ENCODE results near the gene IREB2.
"Not testable (repeated sequence)": the region's sequence is repeated elsewhere in the genome, so short reads cannot be mapped to it uniquely, and the experiment has no call there.

Gene IREB2

DNA sequence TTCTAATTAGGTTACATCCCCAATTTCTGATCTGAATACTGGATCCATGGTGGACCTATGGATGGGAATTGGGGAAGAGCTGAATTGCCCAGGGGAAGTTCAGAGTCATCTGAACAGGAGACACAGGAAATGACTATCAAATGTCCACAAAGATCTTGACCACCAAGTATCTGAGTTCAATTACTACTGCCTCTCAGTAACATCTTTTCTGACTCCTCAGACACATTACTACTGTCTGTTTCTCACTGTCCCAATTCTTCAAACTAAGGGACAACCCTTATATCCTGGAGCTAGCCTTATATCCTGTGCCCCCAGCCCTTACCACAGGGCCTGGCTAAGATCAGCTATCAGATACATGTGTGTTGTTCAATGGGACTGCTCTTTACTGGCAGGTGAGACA lies 10.1 kb upstream of the IREB2 start:
- DNase-seq: no peak
- in situ Hi-C loops (cut with HindIII; ENCODE audit: low pct_ligation_motif_present, low pct_unique_long_range_greater_than_20kb, low sequenced_read_pairs): no loop called here

- in situ Hi-C loops (cut with HindIII; ENCODE audit: low pct_ligation_motif_present, low pct_unique_long_range_greater_than_20kb, low sequenced_read_pairs): no loop called here
- no peak for DNase-seq
These were observed 8.5 kb upstream of the IREB2 start for GRCh38 chr15:78429477-78429876.

- no peak for DNase-seq
- in situ Hi-C loops (cut with HindIII; ENCODE audit: low pct_ligation_motif_present, low pct_unique_long_range_greater_than_20kb, low sequenced_read_pairs): no loop called here
These were observed 6.1 kb upstream of the IREB2 start for GRCh38 chr15:78431955-78432354.

DNA sequence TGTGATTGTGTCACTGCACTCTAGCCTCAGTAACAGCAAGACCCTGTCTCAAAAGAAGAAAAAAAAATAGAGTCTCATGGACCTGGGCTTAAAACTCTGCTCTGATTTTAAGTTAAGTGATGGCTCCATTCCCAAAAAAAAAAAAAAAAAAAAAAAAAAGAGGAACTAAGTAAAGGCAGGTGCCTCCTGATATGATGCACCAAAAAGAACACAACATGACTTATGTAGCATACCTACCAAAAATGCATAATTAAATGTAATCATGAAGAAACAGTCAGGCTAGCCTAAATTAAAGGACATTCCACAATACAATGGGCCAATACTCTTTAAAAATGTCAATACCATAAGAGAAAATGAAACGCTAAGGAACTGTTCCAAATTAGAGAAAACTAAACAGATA lies 5.4 kb upstream of the IREB2 start:
- in situ Hi-C loops (cut with HindIII; ENCODE audit: low pct_ligation_motif_present, low pct_unique_long_range_greater_than_20kb, low sequenced_read_pairs): no loop called here
- no peak for DNase-seq

GRCh38 chr15:78434134-78434533 lies 3.9 kb upstream of the IREB2 start:
- in situ Hi-C loops (cut with HindIII; ENCODE audit: low pct_ligation_motif_present, low pct_unique_long_range_greater_than_20kb, low sequenced_read_pairs): no loop called here
- no peak for DNase-seq

GRCh38 chr15:78434711-78435110 lies 3.3 kb upstream of the IREB2 start:
- DNase-seq; in situ Hi-C loops (cut with HindIII; ENCODE audit: low pct_ligation_motif_present, low pct_unique_long_range_greater_than_20kb, low sequenced_read_pairs): not testable (repeated sequence)

DNA sequence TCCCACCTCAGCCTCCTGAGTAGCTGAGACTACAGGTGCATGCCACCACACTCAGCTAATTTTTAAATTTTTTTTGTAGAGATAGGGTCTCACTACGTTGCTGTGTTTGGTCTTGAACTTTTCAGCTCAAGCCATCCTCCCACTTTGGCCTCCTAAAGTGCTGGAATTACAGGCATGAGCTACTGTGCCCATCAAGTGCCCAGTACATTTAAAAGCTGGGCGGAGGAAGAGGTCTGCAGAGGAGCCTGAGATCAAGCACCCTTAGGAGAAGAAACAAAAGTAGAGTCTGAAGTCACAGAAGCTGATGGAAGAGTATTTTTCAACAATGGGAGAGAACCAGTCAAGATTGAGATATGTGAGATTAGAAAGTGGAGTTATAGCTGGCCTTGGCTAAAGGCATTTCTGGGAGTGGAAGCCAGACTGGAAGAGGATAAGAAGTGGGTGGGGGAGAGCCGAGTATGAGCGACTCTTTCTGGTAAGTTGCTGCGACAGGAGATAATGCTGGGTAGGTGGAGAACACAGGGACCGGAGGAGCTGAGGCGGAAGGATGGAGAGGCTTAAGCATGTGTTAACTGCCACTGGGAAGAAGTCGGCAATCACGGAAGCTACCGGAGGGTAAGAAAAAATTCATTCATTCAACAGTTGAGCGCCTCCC lies 782 bp upstream of the IREB2 start:
- in situ Hi-C loops (cut with HindIII; ENCODE audit: low pct_ligation_motif_present, low pct_unique_long_range_greater_than_20kb, low sequenced_read_pairs): no loop called here
- DNase-seq: peak; percentile 30

DNA sequence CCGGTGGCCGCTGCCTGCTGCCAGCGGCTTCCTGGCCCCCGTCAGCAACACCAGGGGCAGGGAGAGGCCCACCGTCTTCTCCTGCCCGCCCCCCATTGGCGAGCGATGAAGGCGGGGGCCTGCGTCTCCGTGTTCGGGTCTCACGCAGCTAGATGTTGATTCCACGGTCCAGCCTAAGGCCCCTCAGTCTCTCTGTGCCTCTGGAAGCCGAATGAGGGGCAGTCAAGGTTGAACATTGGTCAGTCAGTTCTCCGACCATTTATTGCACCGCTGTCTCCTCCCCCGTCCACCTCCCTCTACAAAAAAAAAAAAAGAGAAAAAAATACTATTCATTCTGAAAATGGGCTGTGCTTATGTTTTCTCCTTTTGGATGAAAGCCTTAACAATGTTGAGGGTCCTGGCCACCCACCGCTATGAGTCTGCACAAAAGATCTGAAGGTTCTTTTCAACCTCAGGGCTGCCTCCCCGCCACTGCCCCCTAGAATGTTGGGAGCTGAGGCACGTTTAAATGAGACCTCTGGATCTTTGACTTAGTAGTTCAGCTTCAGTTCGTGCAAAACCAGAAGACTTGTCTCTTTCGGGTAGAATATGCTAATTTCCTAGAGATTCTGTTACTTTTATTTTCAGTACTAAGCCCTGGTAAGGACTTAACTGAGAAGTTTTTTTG lies 736 bp downstream of the IREB2 start:
- in situ Hi-C loops (cut with HindIII; ENCODE audit: low pct_ligation_motif_present, low pct_unique_long_range_greater_than_20kb, low sequenced_read_pairs): no loop called here
- DNase-seq: peak; percentile 40

- in situ Hi-C loops (cut with HindIII; ENCODE audit: low pct_ligation_motif_present, low pct_unique_long_range_greater_than_20kb, low sequenced_read_pairs): no loop called here
- no peak for DNase-seq
These were observed 2.7 kb downstream of the IREB2 start for GRCh38 chr15:78440375-78441373.

DNA sequence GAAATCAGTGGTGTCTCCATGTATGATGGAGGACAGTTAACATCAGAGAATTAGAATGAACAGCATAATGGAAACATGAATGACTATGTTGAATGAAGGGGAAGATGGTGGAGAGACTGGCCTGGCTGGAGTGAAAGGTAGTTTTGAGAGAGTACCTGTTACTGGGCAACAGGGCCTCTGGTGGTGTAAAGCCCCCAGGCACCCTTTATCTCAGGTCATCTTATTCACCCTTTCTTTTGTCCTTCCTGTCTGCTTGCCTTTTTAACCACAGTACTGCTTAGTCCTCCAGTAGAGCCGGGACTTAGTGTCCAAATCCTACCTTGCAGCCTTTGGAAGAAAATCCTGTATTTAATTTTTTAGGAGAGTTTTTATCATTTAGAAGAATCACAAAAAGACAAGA lies 6.2 kb downstream of the IREB2 start:
- in situ Hi-C loops (cut with HindIII; ENCODE audit: low pct_ligation_motif_present, low pct_unique_long_range_greater_than_20kb, low sequenced_read_pairs): no loop called here
- DNase-seq: no peak

- in situ Hi-C loops (cut with HindIII; ENCODE audit: low pct_ligation_motif_present, low pct_unique_long_range_greater_than_20kb, low sequenced_read_pairs): no loop called here
- no peak for DNase-seq
These were observed 7.9 kb downstream of the IREB2 start for GRCh38 chr15:78445875-78446274.

GRCh38 chr15:78446551-78446950 lies 8.5 kb downstream of the IREB2 start:
- in situ Hi-C loops (cut with HindIII; ENCODE audit: low pct_ligation_motif_present, low pct_unique_long_range_greater_than_20kb, low sequenced_read_pairs): no loop called here
- DNase-seq: no peak

GRCh38 chr15:78448441-78449219 lies 10.6 kb downstream of the IREB2 start:
- in situ Hi-C loops (cut with HindIII; ENCODE audit: low pct_ligation_motif_present, low pct_unique_long_range_greater_than_20kb, low sequenced_read_pairs): no loop called here
- DNase-seq: no peak

DNA sequence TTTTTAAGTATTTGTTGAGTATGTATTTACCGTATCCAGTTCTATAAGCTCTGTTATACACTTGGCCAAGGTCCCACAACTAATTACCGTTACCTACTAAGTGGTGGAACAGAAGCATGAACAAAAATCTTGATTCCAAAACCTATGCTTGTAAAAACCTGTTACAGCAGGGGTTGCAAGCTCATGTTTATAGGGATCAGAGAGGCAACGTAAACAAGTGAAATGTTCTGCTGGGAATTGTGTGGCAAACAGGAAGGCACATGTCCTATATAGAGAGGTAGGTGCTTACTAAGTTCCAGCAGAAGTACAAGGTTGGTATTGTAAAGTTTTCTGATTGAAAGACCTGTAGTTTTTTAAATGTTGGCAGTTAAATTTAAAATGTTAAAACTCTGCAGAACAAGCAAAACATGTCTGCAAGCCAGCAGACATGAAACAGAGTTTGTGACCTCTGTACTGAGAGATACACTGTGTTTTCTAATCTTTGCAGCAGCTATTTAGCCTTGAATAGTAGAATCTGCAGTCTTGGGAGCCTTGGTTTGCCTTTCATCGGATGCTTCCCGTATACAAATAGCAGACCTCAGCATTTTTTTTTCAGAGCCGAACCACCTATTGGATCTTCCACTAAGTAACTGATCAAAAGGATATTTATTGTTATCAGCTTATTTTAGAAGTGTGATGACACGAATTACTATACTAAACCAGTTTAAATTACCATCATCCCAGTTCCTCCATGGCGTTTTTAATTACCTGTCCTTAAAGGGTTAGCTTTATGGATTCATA lies 11.4 kb downstream of the IREB2 start:
- in situ Hi-C loops (cut with HindIII; ENCODE audit: low pct_ligation_motif_present, low pct_unique_long_range_greater_than_20kb, low sequenced_read_pairs): no loop called here
- no peak for DNase-seq

DNA sequence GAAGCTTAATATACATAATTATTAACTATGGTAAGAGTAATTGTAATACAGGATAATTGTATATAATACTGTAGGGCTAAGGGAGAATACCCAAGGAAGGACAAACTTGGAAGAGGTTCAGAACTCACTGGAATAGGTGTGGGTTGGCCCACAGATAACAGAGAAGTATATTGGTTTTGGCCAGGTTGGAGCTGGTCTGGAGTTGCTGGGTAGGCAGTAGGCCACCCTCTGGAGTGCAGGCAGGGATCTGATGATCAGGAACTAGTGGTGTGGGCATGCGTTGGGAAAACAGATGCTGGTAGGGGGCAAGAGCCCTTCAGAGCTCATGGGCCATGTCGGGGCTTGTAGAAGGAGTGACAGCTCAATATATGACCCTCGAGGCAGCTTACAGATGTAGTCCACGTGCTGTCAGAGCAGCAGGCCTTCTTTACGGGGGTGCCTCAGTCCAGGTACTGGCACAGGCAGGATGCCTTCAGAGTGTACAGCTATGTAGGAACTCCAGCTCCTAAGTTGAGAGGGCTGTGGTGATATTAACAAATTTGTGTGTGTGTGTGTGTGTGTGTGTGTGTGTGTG lies 12.4 kb downstream of the IREB2 start:
- in situ Hi-C loops (cut with HindIII; ENCODE audit: low pct_ligation_motif_present, low pct_unique_long_range_greater_than_20kb, low sequenced_read_pairs): no loop called here
- no peak for DNase-seq

- in situ Hi-C loops (cut with HindIII; ENCODE audit: low pct_ligation_motif_present, low pct_unique_long_range_greater_than_20kb, low sequenced_read_pairs): no loop called here
These were observed 14.5 kb downstream of the IREB2 start for GRCh38 chr15:78452485-78452884.

DNA sequence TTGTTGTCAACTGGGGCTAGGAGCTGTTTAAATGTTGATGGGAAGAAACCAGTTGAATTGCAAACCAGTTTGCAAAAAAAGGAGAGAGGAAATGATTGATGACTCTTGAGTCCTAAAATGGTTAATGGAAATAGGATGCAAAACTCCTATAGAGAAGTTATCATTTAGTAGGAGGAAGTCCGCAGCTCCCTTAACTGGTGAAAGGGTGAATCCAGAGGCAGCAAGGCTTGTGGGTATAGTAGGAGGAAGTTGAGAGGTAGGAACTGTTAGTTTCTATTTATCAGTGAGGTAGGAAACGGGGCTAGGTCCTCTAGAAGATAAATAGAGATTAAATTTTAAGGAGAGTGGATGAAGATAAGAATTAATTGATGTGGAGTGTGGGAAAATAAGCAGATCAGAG lies 15.4 kb downstream of the IREB2 start:
- DNase-seq: no peak
- in situ Hi-C loops (cut with HindIII; ENCODE audit: low pct_ligation_motif_present, low pct_unique_long_range_greater_than_20kb, low sequenced_read_pairs): no loop called here

More at GRCh38 chr15:78452485-78452884, 14.5 kb downstream of the IREB2 start:
- DNase-seq: no peak

- in situ Hi-C loops (cut with HindIII; ENCODE audit: low pct_ligation_motif_present, low pct_unique_long_range_greater_than_20kb, low sequenced_read_pairs): no loop called here
- no peak for DNase-seq
These were observed 17.0 kb downstream of the IREB2 start for GRCh38 chr15:78454992-78455391.

Data from ACHN (cell line).